ENCODE results near the gene PHACTR1. TPM values are rescaled to one million over a fixed set of nuclear protein-coding genes. Genes with fewer than 3 reads are reported as not detected.

Gene PHACTR1
- total RNA-seq, 2 experiments from 2014 or later, result 1.3 to 2.3 TPM

- no peak for TF ChIP-seq CTCF (IDR thresholded peaks at IDR 0.05)
- ChIA-PET CTCF (no interaction called here), POLR2A (no interaction called here)
- ATAC-seq (ENCODE audit: poor library complexity) (no peak), DNase-seq (peak in 1 of 14 experiments; percentile 5)
- Mint-ChIP-seq H3K27me3 (peaks cover 76% of the 10 kb centered on the region), H3K9me3 (no peaks in the 10 kb centered on the region), H3K4me1 (ENCODE audit: low read depth) (peaks cover 5% of the 10 kb centered on the region), H3K27ac (no peak overlapping the region), H3K4me3 (peak overlapping the region; percentile 67), H3K36me3 (ENCODE audit: low read depth) (no peaks in the 10 kb centered on the region)
- no peak overlapping the region for H3K27ac ChIP-seq (ENCODE audit: low read depth in 1 of 2, low read length in 2 of 2)
- H3K27me3 ChIP-seq (ENCODE audit: control insufficient read depth in 1 of 2, insufficient read depth in 2 of 2, low read length in 2 of 2), result peaks cover 32 to 45% of the 10 kb centered on the region in 2 experiments
- intact Hi-C loops (cut with DNase I, micrococcal nuclease), result no loop called here
- H3K9me3 ChIP-seq (ENCODE audit: control insufficient read depth in 1 of 2, insufficient read depth in 1 of 2, low read length in 2 of 2), result peaks cover 0 to 12% of the 10 kb centered on the region in 2 experiments
- peak overlapping the region; percentile 16 for H3K4me3 ChIP-seq (ENCODE audit: low read length)
- H3K36me3 ChIP-seq (ENCODE audit: insufficient read depth, low read length), result no peaks in the 10 kb centered on the region
- peaks cover 9% of the 10 kb centered on the region for H3K4me1 ChIP-seq (ENCODE audit: insufficient read depth, low read length)
These were observed 296.6 kb downstream of the PHACTR1 start for GRCh38 chr6:13012977-13013680.

DNA sequence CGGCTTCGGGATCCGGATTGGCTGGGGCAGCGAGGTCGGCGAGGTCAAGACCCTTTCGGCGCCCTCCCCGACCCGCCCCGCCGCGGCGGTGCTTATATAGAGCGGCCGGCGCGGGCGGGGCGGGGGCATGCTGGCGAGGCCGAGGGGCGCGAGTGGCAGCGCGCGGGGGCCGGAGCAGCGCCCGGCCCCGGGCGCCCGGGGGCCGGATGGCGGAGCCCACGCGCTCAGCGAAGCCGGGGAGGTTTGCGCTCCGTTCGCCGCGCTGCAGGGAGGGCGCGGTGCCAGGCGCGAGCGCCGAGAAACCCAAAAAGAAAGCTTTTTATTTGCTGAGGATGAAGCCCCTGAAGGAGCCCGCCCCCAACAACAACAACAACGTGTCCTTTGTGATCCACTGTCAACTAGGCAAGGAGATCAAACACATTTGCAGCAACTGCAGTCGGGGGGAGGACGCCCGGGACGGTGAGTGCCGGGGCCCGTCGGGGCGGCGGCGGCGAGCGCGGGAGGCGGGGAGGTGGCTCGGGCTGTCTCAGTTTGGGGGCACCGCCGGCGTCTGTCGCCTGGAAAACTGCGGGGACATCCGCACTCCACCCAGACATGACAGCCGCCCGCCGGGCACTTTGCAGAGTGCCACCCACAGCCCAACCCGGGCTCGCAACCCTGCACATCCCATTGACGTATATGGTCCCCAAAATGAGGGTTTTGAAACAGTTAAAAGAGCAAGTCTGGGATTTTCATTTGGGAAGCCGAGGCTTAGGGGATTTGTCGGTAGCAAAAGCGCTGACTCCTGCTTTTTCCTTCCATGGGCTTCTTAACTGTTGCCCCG is 297.3 kb downstream of the PHACTR1 start:
- H3K4me1 Mint-ChIP-seq (ENCODE audit: low read depth), result peaks cover 5% of the 10 kb centered on the region
- Histone ChIP-seq H3K4me1 (ENCODE audit: insufficient read depth, low read length) (peaks cover 9% of the 10 kb centered on the region), H3K9me3 (ENCODE audit: control insufficient read depth in 1 of 2, insufficient read depth in 1 of 2, low read length in 2 of 2) (peaks cover 0 to 12% of the 10 kb centered on the region in 2 experiments), H3K4me3 (ENCODE audit: low read length) (peak overlapping the region; percentile 16), H3K36me3 (ENCODE audit: insufficient read depth, low read length) (no peaks in the 10 kb centered on the region), H3K27ac (ENCODE audit: low read depth in 1 of 2, low read length in 2 of 2) (no peak overlapping the region), H3K27me3 (ENCODE audit: control insufficient read depth in 1 of 2, insufficient read depth in 2 of 2, low read length in 2 of 2) (peaks cover 32 to 45% of the 10 kb centered on the region in 2 experiments)
- intact Hi-C loops (cut with DNase I, micrococcal nuclease), result no loop called here
- no peak overlapping the region for H3K27ac Mint-ChIP-seq
- H3K9me3 Mint-ChIP-seq, result no peaks in the 10 kb centered on the region
- no peaks in the 10 kb centered on the region for H3K36me3 Mint-ChIP-seq (ENCODE audit: low read depth)
- POLR2A ChIA-PET, result no interaction called here
- CTCF ChIA-PET, result no interaction called here
- no peak for ATAC-seq (ENCODE audit: poor library complexity)
- H3K27me3 Mint-ChIP-seq, result peaks cover 68% of the 10 kb centered on the region
- TF ChIP-seq CTCF (IDR thresholded peaks at IDR 0.05), result no peak
- DNase-seq, result no peak
- H3K4me3 Mint-ChIP-seq, result peak overlapping the region; percentile 67

- H3K4me3 Mint-ChIP-seq, result no peak overlapping the region
- no peaks in the 10 kb centered on the region for H3K36me3 Mint-ChIP-seq (ENCODE audit: low read depth)
- DNase-seq (no peak), ATAC-seq (ENCODE audit: poor library complexity) (no peak)
- Histone ChIP-seq H3K9me3 (ENCODE audit: control insufficient read depth in 1 of 2, insufficient read depth in 1 of 2, low read length in 2 of 2) (peaks cover 0 to 12% of the 10 kb centered on the region in 2 experiments), H3K36me3 (ENCODE audit: insufficient read depth, low read length) (no peaks in the 10 kb centered on the region), H3K4me1 (ENCODE audit: insufficient read depth, low read length) (peaks cover 9% of the 10 kb centered on the region), H3K27ac (ENCODE audit: low read depth in 1 of 2, low read length in 2 of 2) (no peak overlapping the region), H3K4me3 (ENCODE audit: low read length) (no peak overlapping the region), H3K27me3 (ENCODE audit: control insufficient read depth in 1 of 2, insufficient read depth in 2 of 2, low read length in 2 of 2) (peaks cover 32 to 45% of the 10 kb centered on the region in 2 experiments)
- intact Hi-C loops (cut with DNase I, micrococcal nuclease), result no loop called here
- H3K27ac Mint-ChIP-seq, result no peak overlapping the region
- POLR2A ChIA-PET, result no interaction called here
- TF ChIP-seq CTCF (IDR thresholded peaks at IDR 0.05), result no peak
- peaks cover 66% of the 10 kb centered on the region for H3K27me3 Mint-ChIP-seq
- CTCF ChIA-PET, result no interaction called here
- no peaks in the 10 kb centered on the region for H3K9me3 Mint-ChIP-seq
- H3K4me1 Mint-ChIP-seq (ENCODE audit: low read depth), result peaks cover 5% of the 10 kb centered on the region
These were observed 298.2 kb downstream of the PHACTR1 start for GRCh38 chr6:13014504-13015378.

All from CD4-positive, alpha-beta T cell (primary cell).